Small intestine (tissue), 7 donors: ENCODE results near the gene GPM6B. TPM values are rescaled to one million over a fixed set of nuclear protein-coding genes. Genes with fewer than 3 reads are reported as not detected.
"Not testable (repeated sequence)": the region's sequence is repeated elsewhere in the genome, so short reads cannot be mapped to it uniquely, and the experiment has no call there.

Experiments used
- DNase-seq, 2 donors: peaks; one replicate each; pipeline versions ENCODE4 v3.0.0 to v3.0.0-alpha.2; 2013
- FAIRE-seq: peaks from 2 replicates; lab custom pipeline; 2012; peaks lifted over from hg19 to GRCh38; lab: Jason Lieb, UNC
- H3K27ac ChIP-seq, 3 donors: one replicate each; pipeline ENCODE4 v1.5.1; 2013; ENCODE audit warnings: low read length in 2 of 3, mild to moderate bottlenecking in 2 of 3, control low read depth in 1 of 3, inconsistent platforms in 1 of 3, low read depth in 1 of 3, moderate library complexity in 1 of 3
- H3K27me3 ChIP-seq, 3 donors: one replicate each; pipeline ENCODE4 v1.6.1; 2013; ENCODE audit warnings: low read length in 3 of 3, inconsistent platforms in 1 of 3; ENCODE audit not compliant: control insufficient read depth in 3 of 3, insufficient read depth in 3 of 3
- H3K36me3 ChIP-seq, 3 donors: one replicate each; pipeline ENCODE4 v1.6.1; 2013; ENCODE audit warnings: low read length in 3 of 3, inconsistent platforms in 1 of 3, low read depth in 1 of 3, mild to moderate bottlenecking in 1 of 3, moderate library complexity in 1 of 3; ENCODE audit not compliant: control insufficient read depth in 3 of 3, insufficient read depth in 2 of 3
- H3K4me1 ChIP-seq, 3 donors: one replicate each; pipeline ENCODE4 v1.6.1; 2013; ENCODE audit warnings: low read length in 2 of 3, inconsistent platforms in 1 of 3, low read depth in 1 of 3, mild to moderate bottlenecking in 1 of 3, moderate library complexity in 1 of 3; ENCODE audit not compliant: control insufficient read depth in 3 of 3, insufficient read depth in 2 of 3
- H3K4me3 ChIP-seq, 3 donors: one replicate each; pipeline ENCODE4 v1.5.1; 2013; ENCODE audit warnings: low read length in 3 of 3, control low read depth in 1 of 3, inconsistent platforms in 1 of 3, low read depth in 1 of 3, mild to moderate bottlenecking in 1 of 3, moderate library complexity in 1 of 3
- H3K9me3 ChIP-seq, 2 donors: one replicate each; pipeline ENCODE4 v1.6.1; 2013; ENCODE audit warnings: low read depth in 1 of 2, low read length in 1 of 2; ENCODE audit not compliant: control insufficient read depth in 2 of 2, insufficient read depth in 1 of 2
- WGBS, 3 donors: extraction: QIAGEN DNeasy Blood & Tissue Kit; methylation state at CpG; one replicate each; pipeline ENCODE4 v1.1.7; 2013; 5-methylcytosine and 5-hydroxymethylcytosine counted together
- polyA plus RNA-seq, 4 donors: library from polyadenylated mRNA; stranded (reverse) in 3 of 4; unstranded in 1 of 4; fragments of 200-250 nt in 3 of 4; fragments of 120-200 nt in 1 of 4; gene quantifications; one replicate each; pipeline versions ENCODE4 v1.2.1 to v1.2.3, GENCODE V29; 2013
- donor health status: healthy with polysubstance abuse.
- donor health status: control.
- donor health status: control.
- donor health status: Bipolar disorder and iron deficiency.
- donor health status: healthy.

Gene GPM6B
- polyA plus RNA-seq, 4 donors = 0.54 to 4.9 (median 2.9) TPM

DNA sequence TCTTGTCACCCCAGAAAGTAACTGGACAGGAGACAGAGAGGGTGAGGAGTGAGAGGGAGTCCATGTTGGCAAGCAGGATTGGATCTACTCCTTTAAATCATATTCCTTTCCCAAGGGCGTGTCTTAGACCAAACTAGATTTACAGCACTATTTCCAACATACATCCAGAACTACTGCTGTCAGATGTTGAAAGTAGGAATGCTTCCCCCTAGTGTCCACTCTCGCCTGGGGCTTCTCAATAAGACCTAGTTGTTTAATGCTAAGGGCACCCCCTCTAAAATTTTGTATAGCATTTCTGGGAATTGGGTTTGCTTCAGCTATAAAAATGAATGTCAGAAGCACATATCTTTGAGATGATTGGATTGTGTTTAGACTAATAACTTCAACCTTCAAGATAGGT is 69.1 kb downstream of the GPM6B start:
- WGBS, 3 donors = 27 to 63% (median 35%) methylated on average over 2 of the region's 2 CpGs
- Histone ChIP-seq H3K36me3 (peaks cover 4 to 18% (median 18%) of the 10 kb centered on the region in 3 donors), H3K27me3 (no peaks in the 10 kb centered on the region), H3K27ac (no peak overlapping the region), H3K4me3 (no peak overlapping the region), H3K4me1 (no peaks in the 10 kb centered on the region), H3K9me3 (no peaks in the 10 kb centered on the region)
- peak; percentile 36 to 43 for DNase-seq
- no peak for FAIRE-seq

- no peaks in the 10 kb centered on the region for H3K9me3 ChIP-seq
- WGBS, 3 donors = 51 to 58% (median 57%) methylated on average over 13 of the region's 13 CpGs
- DNase-seq (peak; percentile 27 to 42), FAIRE-seq (no peak)
- no peaks in the 10 kb centered on the region for H3K4me1 ChIP-seq
- peak overlapping the region; percentile 18 to 85 (median 66) for H3K27ac ChIP-seq
- no peak overlapping the region for H3K4me3 ChIP-seq
- H3K27me3 ChIP-seq = no peaks in the 10 kb centered on the region
- peaks cover 4 to 14% (median 11%) of the 10 kb centered on the region in 3 donors for H3K36me3 ChIP-seq
Measured at GRCh38 chrX:13742397-13743176, 74.3 kb downstream of the GPM6B start.

GRCh38 chrX:13741695-13742094 is 75.2 kb downstream of the GPM6B start:
- Histone ChIP-seq H3K4me3 (no peak overlapping the region), H3K27ac (no peak overlapping the region), H3K4me1 (no peaks in the 10 kb centered on the region), H3K27me3 (no peaks in the 10 kb centered on the region), H3K36me3 (peaks cover 0 to 10% (median 8%) of the 10 kb centered on the region in 3 donors), H3K9me3 (no peaks in the 10 kb centered on the region)
- WGBS, 3 donors = 77 to 85% (median 77%) methylated on average over 6 of the region's 6 CpGs
- DNase-seq = no peak
- no peak for FAIRE-seq

DNA sequence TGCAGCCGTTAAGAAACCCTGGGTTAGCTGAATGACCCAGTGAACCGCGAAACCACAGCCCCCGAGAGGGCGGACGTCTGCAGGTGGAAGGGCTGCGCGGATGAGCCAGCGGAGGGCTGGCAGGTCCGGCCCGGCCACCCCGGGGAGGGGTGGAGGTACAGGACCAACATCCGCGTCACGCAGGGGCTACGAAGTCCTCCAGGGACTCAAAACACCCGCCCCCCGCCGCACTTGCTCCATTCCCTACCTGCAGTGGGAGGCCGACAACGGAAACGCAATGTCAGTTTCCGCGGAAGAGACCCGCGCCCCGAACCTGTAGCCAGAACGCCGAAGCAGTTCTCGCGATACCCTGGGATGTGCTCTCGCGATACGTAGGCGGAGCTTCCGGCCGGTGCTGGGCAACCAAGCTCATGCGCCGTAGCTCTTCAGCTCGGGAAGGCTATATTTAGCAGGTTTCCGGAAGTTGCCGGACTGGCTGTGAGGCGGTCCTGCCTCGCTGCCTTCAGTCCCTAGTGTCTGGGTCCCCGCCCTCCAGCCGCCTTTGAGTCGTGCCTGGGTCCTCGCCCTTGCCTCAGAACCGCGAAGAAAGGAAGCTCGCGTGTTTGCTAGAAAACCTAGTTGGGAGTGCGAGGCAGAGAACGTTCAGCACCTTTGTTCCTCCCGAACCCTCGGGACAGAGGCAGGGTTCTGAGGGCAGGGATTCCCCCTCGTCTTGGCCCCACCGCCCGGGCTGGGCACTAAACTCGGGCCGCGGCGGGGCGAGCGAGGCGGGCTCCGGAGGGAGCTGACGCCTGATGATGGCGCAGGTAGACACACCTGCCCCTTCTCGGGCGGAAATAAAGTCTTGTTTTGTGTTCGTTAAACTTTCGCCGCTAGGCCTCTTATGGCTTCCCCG is 82.4 kb downstream of the GPM6B start, which contains the start of the genes OFD1 and TRAPPC2:
OFD1 (plus strand) TSS at position 471 of the 895 bp plus-strand sequence; CDS start at position 795, 324 bp downstream.
TRAPPC2 (minus strand) TSS at position 343 of the 895 bp plus-strand sequence. CDS start 14,657 bp downstream, outside the sequence.
- Histone ChIP-seq H3K4me3 (peak within 1 kb of the TSS; percentile 69 to 92 (median 79)), H3K27me3 (no peaks in the 10 kb centered on the region), H3K4me1 (peaks cover 0 to 7% (median 6%) of the 10 kb centered on the region in 3 donors), H3K9me3 (no peaks in the 10 kb centered on the region), H3K36me3 (peaks cover 0 to 5% (median 0%) of the 10 kb centered on the region in 3 donors), H3K27ac (peak within 1 kb of the TSS; percentile 91 to 99 (median 93))
- DNase-seq = peak; percentile 92 to 93
- FAIRE-seq = no peak
- 0 to 2% (median 1%) methylated on average over 61 to 75 of the region's 75 CpGs for WGBS, 3 donors

DNA sequence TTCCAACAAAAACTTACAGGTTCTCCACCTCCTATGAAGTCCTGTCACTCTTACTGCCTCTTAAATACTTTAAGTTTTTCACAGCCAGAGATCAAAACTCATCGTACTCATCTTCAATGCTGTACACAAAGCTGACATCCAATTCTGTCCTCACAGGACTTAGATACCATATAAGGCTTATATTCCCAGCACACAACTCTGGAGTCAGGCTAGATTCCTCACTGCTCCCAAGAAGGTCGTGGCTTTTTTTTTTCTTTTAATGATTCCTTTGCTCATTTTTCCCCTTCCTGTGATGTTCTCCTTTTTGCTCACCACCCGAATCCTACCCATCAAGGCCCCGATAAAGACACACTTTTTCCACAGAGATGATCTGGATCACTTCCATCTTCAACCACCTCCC is 83.4 kb downstream of the GPM6B start:
- WGBS, 3 donors = 15 to 32% (median 30%) methylated on average over 4 of the region's 4 CpGs
- FAIRE-seq (no peak), DNase-seq (no peak)
- Histone ChIP-seq H3K9me3 (no peaks in the 10 kb centered on the region), H3K4me1 (peaks cover 0 to 7% (median 6%) of the 10 kb centered on the region in 3 donors), H3K4me3 (peak overlapping the region; percentile 69 to 92 (median 79)), H3K27me3 (no peaks in the 10 kb centered on the region), H3K27ac (peak overlapping the region in 2 of 3 donors; percentile 91), H3K36me3 (peaks cover 0 to 3% (median 0%) of the 10 kb centered on the region in 3 donors)

GRCh38 chrX:13732246-13733067 is 84.4 kb downstream of the GPM6B start:
- 59 to 81% (median 63%) methylated on average over 7 of the region's 7 CpGs for WGBS, 3 donors
- FAIRE-seq (no peak), DNase-seq (no peak)
- H3K4me3 ChIP-seq = no peak overlapping the region
- peaks cover 0 to 7% (median 6%) of the 10 kb centered on the region in 3 donors for H3K4me1 ChIP-seq
- H3K36me3 ChIP-seq = no peaks in the 10 kb centered on the region
- no peak overlapping the region for H3K27ac ChIP-seq
- H3K9me3 ChIP-seq = no peaks in the 10 kb centered on the region
- H3K27me3 ChIP-seq = no peaks in the 10 kb centered on the region

GRCh38 chrX:13730523-13730922 is 86.4 kb downstream of the GPM6B start:
- not testable (repeated sequence) for H3K4me3 ChIP-seq, FAIRE-seq, H3K9me3 ChIP-seq, DNase-seq, H3K27me3 ChIP-seq, H3K36me3 ChIP-seq, H3K4me1 ChIP-seq, H3K27ac ChIP-seq
- WGBS, 3 donors = 92 to 100% (median 97%) methylated on average over 1 of the region's 1 CpG
